CD4-positive, alpha-beta T cell treated with Interleukin-17A for 4 hours (primary cell): ENCODE results near the gene CNIH3.

Source experiments
- DNase-seq: peaks from one replicate; pipeline ENCODE4 v3.0.0-alpha.2; 2020; ENCODE audit warnings: mixed read lengths

The CNIH3 gene

GRCh38 chr1:224726441-224727182 is 110.5 kb downstream of the CNIH3 start:
- no peak for DNase-seq

GRCh38 chr1:224727351-224728289 is 111.5 kb downstream of the CNIH3 start:
- no peak for DNase-seq

- DNase-seq = no peak
Measured at GRCh38 chr1:224730540-224730939, 114.4 kb downstream of the CNIH3 start.

- DNase-seq = no peak
Measured at GRCh38 chr1:224730965-224731364, 114.8 kb downstream of the CNIH3 start.

GRCh38 chr1:224731633-224732032 is 115.5 kb downstream of the CNIH3 start:
- no peak for DNase-seq

GRCh38 chr1:224732377-224733026 is 116.4 kb downstream of the CNIH3 start:
- DNase-seq = no peak

GRCh38 chr1:224733027-224733911 is 117.2 kb downstream of the CNIH3 start:
- DNase-seq = no peak

- DNase-seq = no peak
Measured at GRCh38 chr1:224734261-224734935, 118.3 kb downstream of the CNIH3 start.

- no peak for DNase-seq
Measured at GRCh38 chr1:224735159-224735558, 119.0 kb downstream of the CNIH3 start.

GRCh38 chr1:224736619-224737352 is 120.7 kb downstream of the CNIH3 start:
- DNase-seq = no peak

- DNase-seq = no peak
Measured at GRCh38 chr1:224737353-224737727, 121.2 kb downstream of the CNIH3 start.

GRCh38 chr1:224739303-224739996 is 123.3 kb downstream of the CNIH3 start:
- no peak for DNase-seq

- DNase-seq = no peak
Measured at GRCh38 chr1:224739997-224740684, 124.0 kb downstream of the CNIH3 start.

- DNase-seq = no peak
Measured at GRCh38 chr1:224740685-224741052, 124.6 kb downstream of the CNIH3 start.

- no peak for DNase-seq
Measured at GRCh38 chr1:224742349-224742748, 126.2 kb downstream of the CNIH3 start.

- no peak for DNase-seq
Measured at GRCh38 chr1:224743608-224744164, 127.6 kb downstream of the CNIH3 start.

- no peak for DNase-seq
Measured at GRCh38 chr1:224744521-224744920, 128.4 kb downstream of the CNIH3 start.

GRCh38 chr1:224745394-224745793 is 129.3 kb downstream of the CNIH3 start:
- no peak for DNase-seq

- no peak for DNase-seq
Measured at GRCh38 chr1:224745924-224746323, 129.8 kb downstream of the CNIH3 start.

- no peak for DNase-seq
Measured at GRCh38 chr1:224747578-224747977, 131.5 kb downstream of the CNIH3 start.
